Coronary artery (tissue), 2 donors: ENCODE results near the gene TROAP.

Source experiments
- DNase-seq: peaks from one replicate; pipeline ENCODE4 v3.0.0-alpha.2; 2017; ENCODE audit warnings: low spot score
- H3K27ac ChIP-seq, 2 donors: fragments of 200-600 bp; sonication (generic); one replicate each; pipeline ENCODE4 v1.5.1; 2016 to 2019
- H3K4me3 ChIP-seq: fragments of 200-600 bp; sonication (generic); 2 replicates; pipeline ENCODE4 v1.5.1; 2016; ENCODE audit warnings: mild to moderate bottlenecking, moderate library complexity
- CTCF ChIP-seq: fragments of 200-600 bp; sonication (generic); IDR thresholded peaks from one replicate; pipeline ENCODE4 v1.5.1; 2019; ENCODE audit warnings: antibody characterized with exemption

Gene TROAP

GRCh38 chr12:49355913-49356312, 32.9 kb downstream of the TROAP start:
- DNase-seq = no peak
- no peak overlapping the region for H3K27ac ChIP-seq
- TF ChIP-seq CTCF = no peak

GRCh38 chr12:49357103-49357678, 34.1 kb downstream of the TROAP start:
- no peak for TF ChIP-seq CTCF
- H3K4me3 ChIP-seq = no peak overlapping the region
- H3K27ac ChIP-seq = no peak overlapping the region
- DNase-seq = no peak

More at GRCh38 chr12:49355913-49356312, 32.9 kb downstream of the TROAP start:
- no peak overlapping the region for H3K4me3 ChIP-seq

GRCh38 chr12:49358483-49359141, 35.6 kb downstream of the TROAP start:
- peak; percentile 45 for TF ChIP-seq CTCF
- H3K4me3 ChIP-seq = no peak overlapping the region
- no peak overlapping the region for H3K27ac ChIP-seq
- DNase-seq = no peak

- no peak for DNase-seq
- Histone ChIP-seq H3K4me3 (no peak overlapping the region), H3K27ac (no peak overlapping the region)
- TF ChIP-seq CTCF = no peak
Observed at GRCh38 chr12:49359671-49360070, 36.6 kb downstream of the TROAP start.

- no peak for TF ChIP-seq CTCF
- DNase-seq = no peak
- H3K4me3 ChIP-seq = no peak overlapping the region
- H3K27ac ChIP-seq = no peak overlapping the region
Observed at GRCh38 chr12:49362077-49362476, 39.0 kb downstream of the TROAP start.

GRCh38 chr12:49364989-49365388, 41.9 kb downstream of the TROAP start:
- no peak for TF ChIP-seq CTCF
- Histone ChIP-seq H3K27ac (peak overlapping the region in 1 of 2 donors; percentile 54), H3K4me3 (no peak overlapping the region)
- DNase-seq = no peak

- Histone ChIP-seq H3K4me3 (no peak overlapping the region), H3K27ac (peak overlapping the region in 1 of 2 donors; percentile 3)
- DNase-seq = no peak
- TF ChIP-seq CTCF = no peak
Observed at GRCh38 chr12:49365542-49365941, 42.5 kb downstream of the TROAP start.
